Neuronal stem cell (in vitro differentiated cells): Measurements from ENCODE around the gene RASAL2.
A peak's percentile ranks its signal among the peaks of the same experiment; 100 is the strongest.

Source experiments
- DNase-seq: peaks from one replicate; pipeline ENCODE4 v3.0.0-alpha.2; 2013; ENCODE audit warnings: low spot score
- H2AFZ ChIP-seq: one replicate; pipeline ENCODE4 v1.6.1; 2013; ENCODE audit warnings: mild to moderate bottlenecking, low read length, inconsistent platforms
- H2AK5ac ChIP-seq: 2 replicates; pipeline ENCODE4 v1.6.1; 2013; ENCODE audit warnings: low read depth, mild to moderate bottlenecking, inconsistent platforms, low read length, moderate library complexity, mixed read lengths
- H2BK120ac ChIP-seq: 2 replicates; pipeline ENCODE4 v1.6.1; 2013; ENCODE audit warnings: low read depth, mild to moderate bottlenecking, inconsistent platforms, low read length, moderate library complexity, mixed read lengths
- H2BK12ac ChIP-seq: one replicate; pipeline ENCODE4 v1.6.1; 2013; ENCODE audit warnings: low read length, inconsistent platforms
- H2BK15ac ChIP-seq: 2 replicates; pipeline ENCODE4 v1.6.1; 2013; ENCODE audit warnings: mild to moderate bottlenecking, low read length, inconsistent platforms, mixed read lengths
- H2BK5ac ChIP-seq: one replicate; pipeline ENCODE4 v1.6.1; 2013; ENCODE audit warnings: inconsistent platforms, mild to moderate bottlenecking, low read length, moderate library complexity
- H3K14ac ChIP-seq: one replicate; pipeline ENCODE4 v1.6.1; 2013; ENCODE audit warnings: low read length, inconsistent platforms
- H3K18ac ChIP-seq: 2 replicates; pipeline ENCODE4 v1.6.1; 2013; ENCODE audit warnings: low read length, inconsistent platforms
- H3K23ac ChIP-seq: 2 replicates; pipeline ENCODE4 v1.6.1; 2013; ENCODE audit warnings: low read depth, mild to moderate bottlenecking, mixed read lengths, low read length, inconsistent platforms; ENCODE audit not compliant: poor library complexity
- H3K27ac ChIP-seq: replicated peaks from 3 replicates; pipeline ENCODE4 v1.5.1; 2013; ENCODE audit warnings: low read length, inconsistent platforms
- H3K27me3 ChIP-seq, 3 experiments: 2 replicates each; pipeline ENCODE4 v1.6.1; 2013; ENCODE audit warnings: low read length in 3 of 3, mild to moderate bottlenecking in 2 of 3, inconsistent platforms in 1 of 3, low read depth in 1 of 3, mixed read lengths in 1 of 3, moderate library complexity in 1 of 3; ENCODE audit not compliant: control insufficient read depth in 3 of 3, insufficient read depth in 3 of 3
- H3K36me3 ChIP-seq, 2 donors: replicated peaks in 1 of 2; 2 replicates each; pipeline ENCODE4 v1.6.1; 2013; ENCODE audit warnings: low read length in 2 of 2; ENCODE audit not compliant: control insufficient read depth in 2 of 2, insufficient read depth in 2 of 2
- H3K4ac ChIP-seq: 2 replicates; pipeline ENCODE4 v1.6.1; 2013; ENCODE audit warnings: inconsistent platforms, mild to moderate bottlenecking, low read length, moderate library complexity
- H3K4me1 ChIP-seq, 2 donors: 1 replicate in 1 of 2; 2 replicates in 1 of 2; pipeline ENCODE4 v1.6.1; 2013; ENCODE audit warnings: low read length in 2 of 2, low read depth in 1 of 2; ENCODE audit not compliant: control insufficient read depth in 2 of 2, insufficient read depth in 1 of 2
- H3K4me2 ChIP-seq: one replicate; pipeline ENCODE4 v1.6.1; 2013; ENCODE audit warnings: mild to moderate bottlenecking, low read length, inconsistent platforms; ENCODE audit not compliant: insufficient read depth, poor library complexity, severe bottlenecking
- H3K4me3 ChIP-seq, 2 donors: 2 replicates each; pipeline ENCODE4 v1.5.1; 2013; ENCODE audit warnings: low read length in 2 of 2, mild to moderate bottlenecking in 2 of 2, inconsistent platforms in 1 of 2, moderate library complexity in 1 of 2
- H3K79me1 ChIP-seq: one replicate; pipeline ENCODE4 v1.6.1; 2013; ENCODE audit warnings: low read depth, mild to moderate bottlenecking, inconsistent platforms, low read length, moderate library complexity
- H3K9ac ChIP-seq: one replicate; pipeline ENCODE4 v1.6.1; 2013; ENCODE audit warnings: mild to moderate bottlenecking, low read depth, low read length, inconsistent platforms; ENCODE audit not compliant: poor library complexity
- H3K9me3 ChIP-seq, 2 donors: replicated peaks in 1 of 2; 2 replicates each; pipeline versions ENCODE3 to v1.6.1; 2013; ENCODE audit warnings: low read length in 2 of 2, mild to moderate bottlenecking in 2 of 2, inconsistent platforms in 1 of 2, low read depth in 1 of 2, mixed read lengths in 1 of 2, moderate library complexity in 1 of 2; ENCODE audit not compliant: control insufficient read depth in 2 of 2, insufficient read depth in 1 of 2
- H4K8ac ChIP-seq: one replicate; pipeline ENCODE4 v1.6.1; 2013; ENCODE audit warnings: low read depth, mild to moderate bottlenecking, inconsistent platforms, low read length, moderate library complexity
- H4K91ac ChIP-seq: one replicate; pipeline ENCODE4 v1.6.1; 2013; ENCODE audit warnings: low read length, low read depth, mild to moderate bottlenecking, inconsistent platforms; ENCODE audit not compliant: poor library complexity
- WGBS, 2 donors: extraction: QIAGEN DNeasy Blood & Tissue Kit; methylation state at CpG; one replicate each; pipeline ENCODE4 v1.1.7; 2013; ENCODE audit warnings: missing lambda C conversion rate in 2 of 2, mixed read lengths in 1 of 2; ENCODE audit not compliant: insufficient read length in 2 of 2, insufficient replicate concordance in 1 of 2; ENCODE audit errors: extremely low coverage in 2 of 2; 5-methylcytosine and 5-hydroxymethylcytosine counted together

Gene RASAL2

GRCh38 chr1:178341261-178341956 is 247.5 kb downstream of the RASAL2 start:
- Histone ChIP-seq H2BK15ac (no peak overlapping the region), H3K4ac (no peak overlapping the region), H3K14ac (no peak overlapping the region), H2BK120ac (no peak overlapping the region), H2BK12ac (no peak overlapping the region), H3K27me3 (no peaks in the 10 kb centered on the region), H2AFZ (peak overlapping the region; percentile 10), H3K36me3 (no peaks in the 10 kb centered on the region), H2AK5ac (no peak overlapping the region), H3K9ac (no peak overlapping the region), H4K91ac (no peak overlapping the region), H4K8ac (no peak overlapping the region), H3K9me3 (no peaks in the 10 kb centered on the region), H3K23ac (no peak overlapping the region), H3K27ac (no peak overlapping the region), H3K79me1 (no peaks in the 10 kb centered on the region), H3K4me2 (peak overlapping the region; percentile 58), H3K18ac (peak overlapping the region; percentile 77), H3K4me1 (peaks cover 7 to 33% of the 10 kb centered on the region in 2 donors), H3K4me3 (peak overlapping the region; percentile 46 to 68), H2BK5ac (no peak overlapping the region)
- DNase-seq, result peak; percentile 79
- no CpG with 5 or more reads among the region's 10 CpGs for WGBS, 2 donors

- Histone ChIP-seq H3K27ac (no peak overlapping the region), H3K4me3 (peak overlapping the region in 1 of 2 donors; percentile 6)
These were observed 248.8 kb downstream of the RASAL2 start for GRCh38 chr1:178342745-178343144.

GRCh38 chr1:178344513-178345091 is 250.7 kb downstream of the RASAL2 start:
- no CpG with 5 or more reads among the region's 5 CpGs for WGBS, 2 donors
- Histone ChIP-seq H3K14ac (no peak overlapping the region), H4K91ac (no peak overlapping the region), H2BK120ac (no peak overlapping the region), H2BK15ac (no peak overlapping the region), H4K8ac (no peak overlapping the region), H3K9me3 (no peaks in the 10 kb centered on the region), H2AFZ (no peak overlapping the region), H2AK5ac (no peak overlapping the region), H2BK5ac (no peak overlapping the region), H3K4me2 (no peak overlapping the region), H2BK12ac (no peak overlapping the region), H3K4me1 (peaks cover 7 to 33% of the 10 kb centered on the region in 2 donors), H3K18ac (no peak overlapping the region), H3K4ac (no peak overlapping the region), H3K9ac (no peak overlapping the region), H3K23ac (no peak overlapping the region), H3K27ac (no peak overlapping the region), H3K36me3 (no peaks in the 10 kb centered on the region), H3K79me1 (no peaks in the 10 kb centered on the region), H3K4me3 (no peak overlapping the region), H3K27me3 (no peaks in the 10 kb centered on the region)
- no peak for DNase-seq

More at GRCh38 chr1:178342745-178343144, 248.8 kb downstream of the RASAL2 start:
- no peak overlapping the region for H3K9ac ChIP-seq
- H3K9me3 ChIP-seq, result no peaks in the 10 kb centered on the region
- H4K91ac ChIP-seq, result no peak overlapping the region
- no peak overlapping the region for H2AK5ac ChIP-seq
- H3K18ac ChIP-seq, result no peak overlapping the region
- H2BK120ac ChIP-seq, result no peak overlapping the region
- no peak overlapping the region for H2AFZ ChIP-seq
- no peak for DNase-seq
- no peak overlapping the region for H4K8ac ChIP-seq
- peaks cover 7 to 33% of the 10 kb centered on the region in 2 donors for H3K4me1 ChIP-seq
- H3K23ac ChIP-seq, result no peak overlapping the region
- H3K4ac ChIP-seq, result no peak overlapping the region
- no peak overlapping the region for H3K14ac ChIP-seq
- H2BK15ac ChIP-seq, result no peak overlapping the region
- WGBS, 2 donors, result no CpG with 5 or more reads among the region's 2 CpGs
- H2BK5ac ChIP-seq, result no peak overlapping the region
- no peak overlapping the region for H3K4me2 ChIP-seq
- no peaks in the 10 kb centered on the region for H3K36me3 ChIP-seq
- H3K79me1 ChIP-seq, result no peaks in the 10 kb centered on the region
- H2BK12ac ChIP-seq, result no peak overlapping the region
- no peaks in the 10 kb centered on the region for H3K27me3 ChIP-seq

GRCh38 chr1:178345238-178345637 is 251.3 kb downstream of the RASAL2 start:
- Histone ChIP-seq H3K23ac (no peak overlapping the region), H3K79me1 (no peaks in the 10 kb centered on the region), H3K4me3 (no peak overlapping the region), H3K4ac (no peak overlapping the region), H2BK5ac (no peak overlapping the region), H2AFZ (no peak overlapping the region), H2BK12ac (no peak overlapping the region), H2BK120ac (no peak overlapping the region), H3K36me3 (no peaks in the 10 kb centered on the region), H2BK15ac (no peak overlapping the region), H3K9ac (no peak overlapping the region), H2AK5ac (no peak overlapping the region), H3K4me1 (peaks cover 7 to 31% of the 10 kb centered on the region in 2 donors), H3K4me2 (no peak overlapping the region), H3K27me3 (no peaks in the 10 kb centered on the region), H4K8ac (no peak overlapping the region), H4K91ac (no peak overlapping the region), H3K27ac (no peak overlapping the region), H3K9me3 (no peaks in the 10 kb centered on the region), H3K18ac (no peak overlapping the region), H3K14ac (no peak overlapping the region)
- WGBS, 2 donors, result no CpG with 5 or more reads among the region's 4 CpGs
- no peak for DNase-seq
